GM19324 (cell line): Measurements from ENCODE around the gene CKS1B.
"Not testable (repeated sequence)": the region's sequence is repeated elsewhere in the genome, so short reads cannot be mapped to it uniquely, and the experiment has no call there.

Experiments
- ATAC-seq: cut with Tn5 transposase; IDR thresholded peaks from one replicate; pipeline ENCODE4 v1.9.1; 2021; ENCODE audit warnings: mild to moderate bottlenecking, moderate library complexity; ENCODE audit not compliant: unreplicated experiment, low FRiP score

The CKS1B gene

DNA sequence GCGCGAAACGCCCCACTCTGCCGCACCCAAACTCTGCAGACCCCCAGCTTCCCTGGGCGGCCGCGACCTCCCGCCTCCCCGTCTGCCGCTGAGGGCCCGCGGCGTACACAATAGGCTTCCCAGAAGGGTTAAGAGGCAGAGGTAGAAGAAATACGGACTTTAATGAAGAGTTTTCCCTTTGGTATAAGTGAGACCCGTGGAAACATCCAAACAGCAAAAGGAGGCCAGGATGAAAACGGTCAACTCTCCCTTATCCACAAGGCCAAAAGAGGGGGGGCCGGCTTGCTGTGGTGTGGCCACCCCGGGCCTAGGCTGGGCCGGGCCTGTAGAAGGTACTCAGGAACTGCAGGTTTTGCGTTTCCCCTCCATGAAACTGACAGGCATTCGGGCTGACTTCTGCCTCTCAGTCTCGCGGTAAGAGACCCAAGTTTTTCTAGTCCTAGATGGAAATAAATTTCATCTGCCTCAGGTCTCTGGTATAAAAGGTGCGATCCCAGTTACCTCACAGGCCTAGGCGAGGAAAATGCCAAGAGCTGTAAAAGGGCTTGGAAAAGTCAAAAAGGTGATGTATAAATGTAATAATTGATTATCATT, 12.2 kb upstream of the CKS1B start:
- peak; percentile 9 for ATAC-seq

DNA sequence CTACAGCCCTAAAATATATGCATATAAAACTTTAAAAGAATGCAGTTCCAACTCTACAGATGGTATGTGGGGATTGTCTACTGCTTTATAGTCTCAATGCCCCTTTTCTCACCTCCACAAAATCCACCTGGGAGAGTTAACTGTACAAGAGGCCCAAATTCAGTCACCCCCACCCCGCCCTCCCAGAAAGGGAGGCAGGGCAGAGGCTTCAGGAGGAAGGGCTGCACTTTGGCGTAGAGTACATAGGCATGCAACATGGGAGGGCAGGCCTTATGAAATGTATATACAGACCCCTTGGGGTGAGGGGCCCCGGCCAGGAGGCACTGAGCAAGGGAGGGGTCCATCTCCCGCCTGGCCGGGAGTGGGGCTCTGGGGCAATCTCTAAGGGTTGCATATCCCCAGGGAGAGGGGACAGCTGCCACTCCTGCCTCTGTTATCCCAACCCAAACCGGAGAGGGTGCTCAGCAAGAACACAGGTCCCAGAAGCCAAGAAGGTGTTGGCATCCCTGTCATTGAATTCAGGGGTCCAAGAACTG, 11.6 kb upstream of the CKS1B start:
- no peak for ATAC-seq

DNA sequence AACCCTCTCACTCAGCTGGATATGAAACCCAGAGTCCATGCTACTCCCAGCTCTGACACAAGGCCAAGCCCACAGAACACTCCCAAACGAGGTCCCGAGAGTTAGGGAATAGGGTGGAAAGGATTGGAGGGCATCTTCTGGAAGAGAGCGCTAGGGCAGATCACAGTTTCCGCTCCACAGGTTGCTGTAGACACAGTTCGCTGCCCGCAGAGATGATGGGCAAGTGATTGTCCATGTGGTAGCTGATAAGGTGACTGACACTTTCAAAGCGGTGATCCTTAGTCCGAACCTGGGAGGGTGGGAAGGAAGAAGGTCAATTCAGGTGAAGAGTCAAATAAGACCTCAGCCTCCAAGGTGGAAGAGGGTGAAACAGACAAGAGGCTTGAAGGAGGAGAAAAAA, 10.8 kb upstream of the CKS1B start:
- no peak for ATAC-seq

GRCh38 chr1:154964359-154964758, 10.1 kb upstream of the CKS1B start:
- no peak for ATAC-seq

DNA sequence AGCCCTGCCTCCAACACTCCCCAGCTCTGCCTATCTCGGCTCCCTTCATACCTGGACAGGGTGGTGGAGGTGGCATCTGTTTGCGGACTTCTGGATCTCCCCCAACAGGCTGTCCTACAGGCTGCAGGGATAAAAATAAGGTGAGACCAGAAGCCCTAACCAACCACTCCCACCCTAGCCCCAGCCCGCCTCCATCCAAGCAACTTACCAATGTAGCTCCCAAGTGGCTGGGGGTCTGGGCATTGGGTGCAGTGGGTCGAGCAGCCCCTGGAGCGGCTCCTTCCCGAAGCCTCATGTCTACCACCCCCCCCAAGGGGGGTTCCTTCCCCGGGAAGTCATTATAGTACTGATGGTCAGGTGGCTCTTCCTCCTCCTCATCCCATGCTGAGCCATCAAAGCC, 8.4 kb upstream of the CKS1B start:
- no peak for ATAC-seq

GRCh38 chr1:154967331-154967950, 7.0 kb upstream of the CKS1B start:
- no peak for ATAC-seq

- ATAC-seq: no peak
Measured at GRCh38 chr1:154968731-154969130, 5.8 kb upstream of the CKS1B start.

GRCh38 chr1:154969246-154969645, 5.2 kb upstream of the CKS1B start:
- ATAC-seq: no peak

GRCh38 chr1:154969860-154970452, 4.5 kb upstream of the CKS1B start:
- ATAC-seq: no peak

DNA sequence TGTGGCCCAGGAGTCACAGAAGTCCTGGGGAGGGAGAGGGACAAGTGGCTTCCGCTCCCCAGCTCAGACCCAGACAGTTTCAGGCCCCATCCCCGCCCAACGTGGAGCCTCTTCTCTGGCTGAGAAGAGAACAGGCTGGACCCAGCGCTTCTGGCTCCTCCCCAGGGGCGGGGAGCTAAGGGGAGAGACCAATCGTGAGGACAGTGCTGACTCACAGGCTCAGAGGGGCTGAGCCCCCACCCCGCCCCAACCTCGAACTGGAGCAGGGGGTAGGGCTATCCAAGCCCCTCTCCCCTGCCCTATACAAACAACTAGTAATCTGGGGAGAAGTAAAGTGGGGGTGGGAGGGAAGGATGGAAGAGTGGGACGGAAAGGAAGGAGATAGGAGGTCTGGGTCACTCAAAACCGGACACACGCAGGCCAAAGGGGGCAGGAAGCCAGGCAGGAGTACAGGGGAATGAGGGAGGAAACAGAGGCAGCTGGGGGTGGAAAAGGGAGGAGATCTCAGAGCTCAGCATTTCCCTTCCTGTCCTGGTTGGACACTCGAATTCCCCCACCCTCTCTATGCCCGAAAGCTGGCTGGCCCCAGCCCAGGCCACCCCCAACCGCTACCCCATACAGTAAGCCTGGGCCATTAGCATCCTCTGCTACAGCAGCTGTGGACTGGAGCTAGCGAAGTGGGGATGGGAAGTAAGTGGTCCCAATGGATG, 3.7 kb upstream of the CKS1B start, which contains the start of gene SHC1:
Gene SHC1 (minus strand): TSS at position 117 of the 710 bp plus-strand sequence. CDS start 221 bp downstream, outside the sequence.
- no peak for ATAC-seq

GRCh38 chr1:154971341-154971998, 3.0 kb upstream of the CKS1B start:
- ATAC-seq: no peak

- ATAC-seq: no peak
Measured at GRCh38 chr1:154972213-154972516, 2.3 kb upstream of the CKS1B start.

GRCh38 chr1:154972517-154973343, 1.8 kb upstream of the CKS1B start:
- ATAC-seq: no peak

- ATAC-seq: no peak
Measured at GRCh38 chr1:154973344-154974101, 958 bp upstream of the CKS1B start.

- ATAC-seq: peak; percentile 61
Measured at GRCh38 chr1:154974808-154975408, 427 bp downstream of the CKS1B start.

DNA sequence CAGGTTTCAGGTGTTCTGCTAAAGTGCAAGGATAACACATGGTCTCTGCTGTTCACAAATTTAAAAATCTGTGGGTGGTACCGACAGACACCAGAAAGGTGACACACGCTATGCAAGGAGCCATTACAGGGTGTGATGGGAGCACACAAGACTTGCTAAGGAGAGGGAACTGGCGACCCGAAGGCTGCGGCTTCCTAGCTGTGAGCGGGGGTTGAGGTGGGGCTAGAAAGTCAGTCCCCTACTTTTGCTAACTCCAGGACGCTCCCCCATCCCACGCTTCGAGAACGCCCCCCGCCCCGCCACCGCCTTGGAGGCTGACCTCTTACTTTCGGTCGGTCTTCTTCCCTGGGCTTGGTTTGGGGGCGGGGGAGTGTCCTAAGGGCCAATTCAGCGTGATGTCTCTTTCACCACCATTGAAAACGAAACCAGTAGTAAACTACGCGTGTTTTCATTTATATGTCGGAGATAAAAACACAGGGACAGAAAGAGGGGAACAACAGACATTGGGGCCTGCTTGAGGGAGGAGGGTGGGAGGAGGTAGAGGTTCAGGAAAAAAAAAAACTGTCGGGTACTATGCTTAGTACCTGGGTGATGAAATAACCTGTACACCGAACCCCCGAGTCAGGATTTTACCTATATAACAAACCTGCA, 1.1 kb downstream of the CKS1B start:
- ATAC-seq: no peak

DNA sequence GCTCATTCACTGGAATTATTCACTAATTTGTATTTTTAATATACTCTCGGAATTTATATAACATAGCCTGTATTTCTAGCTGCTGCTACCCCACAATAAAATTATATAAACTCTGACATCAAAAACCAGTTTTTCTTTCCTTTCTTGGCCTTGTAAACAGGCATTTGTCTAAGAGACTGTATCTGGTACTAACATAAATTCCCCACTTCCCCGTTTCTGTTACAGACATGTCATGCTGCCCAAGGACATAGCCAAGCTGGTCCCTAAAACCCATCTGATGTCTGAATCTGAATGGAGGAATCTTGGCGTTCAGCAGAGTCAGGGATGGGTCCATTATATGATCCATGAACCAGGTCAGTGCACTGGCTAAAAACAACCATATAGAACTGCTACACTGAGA, 3.3 kb downstream of the CKS1B start:
- ATAC-seq: not testable (repeated sequence)

DNA sequence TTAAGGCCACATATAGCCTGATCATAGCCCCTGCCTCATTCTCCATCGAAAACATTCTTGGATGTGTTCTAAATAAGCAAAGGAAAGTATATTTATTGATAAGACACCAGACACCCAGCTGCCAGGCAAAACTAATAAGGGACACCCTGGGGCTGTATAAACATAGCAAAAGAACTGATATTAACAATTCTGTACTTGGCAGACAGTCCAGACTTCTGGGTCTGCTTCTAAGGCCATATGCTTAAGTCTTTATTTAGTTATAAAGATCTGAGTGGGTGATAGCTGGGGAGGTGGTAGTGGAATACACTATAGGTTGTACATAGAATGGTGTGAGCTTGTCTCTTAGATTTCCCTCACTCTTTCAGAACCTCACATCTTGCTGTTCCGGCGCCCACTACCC, 3.9 kb downstream of the CKS1B start:
- ATAC-seq: no peak
